HG03565 (cell line): ENCODE data around the gene RAB9B.

Experiments
- ATAC-seq: cut with Tn5 transposase; IDR thresholded peaks from one replicate; pipeline ENCODE4 v1.9.1; 2021; ENCODE audit warnings: mild to moderate bottlenecking, moderate library complexity; ENCODE audit not compliant: unreplicated experiment

RAB9B gene

GRCh38 chrX:103773445-103773844 is 58.6 kb downstream of the RAB9B start:
- ATAC-seq, result no peak
